HEK293T (cell line): Measurements from ENCODE around the gene KRT79.

Source experiments
- BHLHE40 ChIP-seq: fragments of 450-650 bp; IDR thresholded peaks from 2 replicates; pipeline ENCODE4 v1.6.1; 2016; ENCODE audit warnings: mild to moderate bottlenecking, moderate library complexity, borderline replicate concordance
- CTBP1 ChIP-seq: fragments of 450-650 bp; IDR thresholded peaks from 2 replicates; pipeline ENCODE4 v1.6.1; 2016; ENCODE audit warnings: borderline replicate concordance
- ELF4 ChIP-seq: fragments of 450-650 bp; IDR thresholded peaks from 2 replicates; pipeline ENCODE4 v1.6.1; 2017; ENCODE audit warnings: antibody characterized with exemption
- FOXA1 ChIP-seq: fragments of 450-650 bp; IDR thresholded peaks from 2 replicates; pipeline ENCODE4 v1.6.1; 2016; ENCODE audit warnings: mild to moderate bottlenecking
- FOXM1 ChIP-seq: fragments of 450-650 bp; IDR thresholded peaks from 2 replicates; pipeline ENCODE4 v1.6.1; 2017; ENCODE audit warnings: mild to moderate bottlenecking, borderline replicate concordance
- HDGF ChIP-seq: fragments of 450-650 bp; IDR thresholded peaks from 2 replicates; pipeline ENCODE4 v1.6.1; 2017; ENCODE audit warnings: antibody characterized with exemption, borderline replicate concordance
- L3MBTL2 ChIP-seq: fragments of 450-650 bp; conservative IDR thresholded peaks from 2 replicates; pipeline ENCODE4 v1.6.1; 2016; ENCODE audit warnings: mild to moderate bottlenecking
- SP1 ChIP-seq: fragments of 450-650 bp; IDR thresholded peaks from 2 replicates; pipeline ENCODE4 v1.6.1; 2017
- SUZ12 ChIP-seq: fragments of 450-650 bp; IDR thresholded peaks from 2 replicates; pipeline ENCODE4 v1.6.1; 2016; ENCODE audit warnings: mild to moderate bottlenecking
- TARDBP ChIP-seq: fragments of 450-650 bp; IDR thresholded peaks from 2 replicates; pipeline ENCODE4 v1.6.1; 2016
- ZNF384 ChIP-seq: fragments of 450-650 bp; IDR thresholded peaks from 2 replicates; pipeline ENCODE4 v1.6.1; 2016
- TF ChIP-seq, protein P1 (sequence below): fragments of 450-650 bp; IDR thresholded peaks from 2 replicates; pipeline ENCODE4 v1.6.1; 2016

DNA sequence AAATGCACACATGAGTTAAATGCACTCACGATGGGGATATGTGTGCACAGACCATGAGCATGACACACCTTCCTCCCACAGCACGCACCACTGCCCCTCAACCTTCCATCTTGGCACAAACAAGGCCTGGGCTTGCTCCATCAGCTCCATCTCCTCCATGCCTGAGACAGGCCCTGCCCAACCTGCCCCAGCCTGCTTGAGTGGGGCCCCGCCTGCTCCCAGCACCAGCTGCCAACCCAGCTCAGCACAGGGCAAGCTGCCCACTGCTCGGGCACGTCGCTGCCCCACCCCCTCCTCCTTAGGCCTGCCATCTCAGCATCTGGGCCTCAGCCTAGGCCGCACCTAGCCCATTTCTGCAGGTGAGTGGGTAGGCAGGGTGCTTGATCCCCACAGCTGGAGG is 42.3 kb upstream of the KRT79 start:
- TF ChIP-seq ZNF384: no peak
- TF ChIP-seq FOXM1: no peak
- TF ChIP-seq SP1: no peak
- no peak for TF ChIP-seq BHLHE40
- TF ChIP-seq SUZ12: no peak
- TF ChIP-seq L3MBTL2: no peak
- TF ChIP-seq TARDBP: no peak
- TF ChIP-seq FOXA1: no peak
- no peak for TF ChIP-seq CTBP1
- no peak for TF ChIP-seq HDGF
- TF ChIP-seq ELF4: no peak
- TF ChIP-seq, protein P1, sequence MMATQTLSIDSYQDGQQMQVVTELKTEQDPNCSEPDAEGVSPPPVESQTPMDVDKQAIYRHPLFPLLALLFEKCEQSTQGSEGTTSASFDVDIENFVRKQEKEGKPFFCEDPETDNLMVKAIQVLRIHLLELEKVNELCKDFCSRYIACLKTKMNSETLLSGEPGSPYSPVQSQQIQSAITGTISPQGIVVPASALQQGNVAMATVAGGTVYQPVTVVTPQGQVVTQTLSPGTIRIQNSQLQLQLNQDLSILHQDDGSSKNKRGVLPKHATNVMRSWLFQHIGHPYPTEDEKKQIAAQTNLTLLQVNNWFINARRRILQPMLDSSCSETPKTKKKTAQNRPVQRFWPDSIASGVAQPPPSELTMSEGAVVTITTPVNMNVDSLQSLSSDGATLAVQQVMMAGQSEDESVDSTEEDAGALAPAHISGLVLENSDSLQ: no peak
